H54 (cell line): ENCODE measurements around the gene ARSH.
"Not testable (repeated sequence)": the region's sequence is repeated elsewhere in the genome, so short reads cannot be mapped to it uniquely, and the experiment has no call there.

Experiments used
- DNase-seq: peaks from one replicate; pipeline ENCODE4 v3.0.0; 2011; ENCODE audit warnings: low spot score, mixed read lengths; ENCODE audit not compliant: insufficient read length
- FAIRE-seq: peaks from 3 replicates; lab custom pipeline; 2011; peaks lifted over from hg19 to GRCh38; lab: Jason Lieb, UNC
- POLR2A ChIP-seq: IDR thresholded peaks from 2 replicates; pipeline ENCODE4 v1.6.1; 2011; ENCODE audit warnings: low read depth, mild to moderate bottlenecking, low read length

The ARSH gene

DNA sequence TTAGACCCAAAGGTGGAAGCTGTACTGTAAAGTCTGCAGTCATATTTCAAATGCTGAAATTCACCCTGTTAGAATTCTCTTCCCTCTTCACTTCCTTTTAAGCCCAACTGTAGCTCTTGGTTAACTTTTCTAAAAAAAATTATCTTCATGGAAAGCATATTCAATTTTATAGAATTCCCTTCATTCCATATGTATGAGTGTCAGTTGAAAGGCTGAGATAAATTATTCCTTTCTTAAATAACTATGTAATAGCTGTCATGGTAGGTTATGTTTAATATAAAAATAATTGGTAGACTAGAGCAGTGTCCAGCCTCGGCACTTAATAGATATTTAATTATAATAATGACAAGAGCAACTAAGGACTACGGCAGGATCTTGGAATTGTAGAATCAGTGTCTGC lies 16.8 kb upstream of the ARSH start:
- FAIRE-seq (no peak), DNase-seq (no peak)
- TF ChIP-seq POLR2A: no peak

DNA sequence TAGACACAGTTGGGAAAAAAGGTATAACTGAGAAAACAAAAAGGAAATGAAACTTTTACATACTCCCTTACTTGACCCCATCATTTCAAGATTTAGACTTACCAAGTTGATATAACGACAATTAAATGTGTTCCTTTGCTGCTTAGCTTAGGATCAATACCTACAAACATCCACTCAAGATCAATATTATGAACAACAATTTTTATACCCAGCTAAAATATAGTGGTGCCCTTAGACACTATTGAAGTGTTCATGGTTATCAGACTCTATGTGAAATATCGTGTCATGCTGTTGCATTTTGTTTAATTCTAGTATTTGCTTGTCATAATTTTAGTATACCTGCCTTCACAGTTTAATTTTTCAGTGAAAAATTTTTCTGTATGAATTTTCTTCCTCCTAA lies 4.2 kb downstream of the ARSH start:
- TF ChIP-seq POLR2A: no peak

DNA sequence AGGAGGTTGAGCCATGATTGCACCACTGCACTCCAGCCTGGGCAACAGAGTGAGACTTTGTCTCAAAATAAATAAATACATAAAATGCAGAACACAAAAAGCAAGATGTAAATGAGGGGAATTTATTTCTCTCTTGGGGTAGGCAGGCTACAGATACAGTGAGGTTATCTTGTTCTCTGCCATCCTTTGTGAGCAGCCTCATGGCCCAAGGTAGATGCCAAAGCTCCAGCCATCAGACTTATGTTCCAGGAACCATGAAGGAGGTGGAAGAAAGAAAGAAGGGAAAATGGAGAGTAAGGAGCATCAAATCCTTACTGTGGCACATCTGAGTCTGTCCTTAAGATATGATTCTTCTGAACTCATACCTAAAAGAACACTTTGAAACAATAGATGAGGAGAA lies 11.1 kb downstream of the ARSH start:
- FAIRE-seq (no peak), DNase-seq (no peak)
- no peak for TF ChIP-seq POLR2A

More for the DNA sequence above, 4.2 kb downstream of the ARSH start:
- FAIRE-seq (no peak), DNase-seq (no peak)

DNA sequence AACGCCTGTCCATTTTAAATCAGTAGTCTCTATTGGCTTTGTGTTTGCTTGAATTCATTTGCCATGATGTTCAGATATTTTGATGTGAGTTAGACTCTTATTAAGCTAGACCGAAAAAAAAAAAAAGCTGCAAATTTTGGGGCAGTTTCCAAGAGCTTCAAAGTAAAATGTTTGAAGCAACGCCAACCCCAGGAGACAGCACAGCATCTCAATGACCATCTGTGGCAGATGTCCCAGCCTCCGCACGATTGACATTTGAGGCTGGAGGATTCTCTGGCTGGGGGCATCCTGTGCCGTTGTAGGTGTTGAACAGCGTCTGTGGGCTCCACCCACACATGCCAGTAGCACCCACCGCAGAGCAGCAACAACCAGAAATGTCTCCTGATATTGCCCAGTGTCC lies 17.8 kb downstream of the ARSH start:
- DNase-seq: no peak
- no peak for TF ChIP-seq POLR2A
- no peak for FAIRE-seq

DNA sequence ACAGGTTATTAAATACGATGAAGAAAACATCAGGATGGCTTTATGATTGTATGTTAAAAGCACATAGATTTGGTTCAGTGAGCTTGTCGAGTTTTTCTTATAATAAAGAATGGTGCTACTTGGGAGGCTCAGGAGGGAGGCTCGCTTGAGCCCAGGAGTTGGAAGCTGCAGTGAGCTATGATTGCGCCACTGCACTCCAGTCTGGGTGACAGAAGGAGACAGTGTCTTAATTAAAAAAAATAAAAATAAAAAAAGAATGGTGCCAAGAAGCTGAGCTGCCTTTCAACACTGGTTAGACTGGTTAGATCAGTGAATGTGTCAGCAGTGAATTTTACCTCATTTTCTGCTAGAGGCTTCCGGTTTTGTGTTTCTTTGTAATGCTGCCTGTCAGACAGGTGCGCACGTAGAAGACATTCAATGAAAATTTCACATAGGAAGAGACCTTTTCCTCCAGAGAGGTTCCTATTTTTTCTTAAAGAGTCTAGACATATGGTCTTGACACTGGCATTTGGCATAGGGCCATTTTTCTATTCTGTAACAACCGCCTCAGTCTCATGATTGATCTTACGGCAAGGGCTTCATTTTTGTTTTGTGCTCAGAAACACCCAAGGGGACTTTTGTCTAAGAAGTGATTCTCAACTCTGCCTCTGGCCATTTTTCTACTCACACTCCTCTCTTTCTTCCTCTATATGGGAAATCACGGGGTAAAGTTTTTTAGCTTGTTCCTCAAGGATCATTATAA lies 19.9 kb downstream of the ARSH start:
- no peak for TF ChIP-seq POLR2A
- DNase-seq (no peak), FAIRE-seq (no peak)

DNA sequence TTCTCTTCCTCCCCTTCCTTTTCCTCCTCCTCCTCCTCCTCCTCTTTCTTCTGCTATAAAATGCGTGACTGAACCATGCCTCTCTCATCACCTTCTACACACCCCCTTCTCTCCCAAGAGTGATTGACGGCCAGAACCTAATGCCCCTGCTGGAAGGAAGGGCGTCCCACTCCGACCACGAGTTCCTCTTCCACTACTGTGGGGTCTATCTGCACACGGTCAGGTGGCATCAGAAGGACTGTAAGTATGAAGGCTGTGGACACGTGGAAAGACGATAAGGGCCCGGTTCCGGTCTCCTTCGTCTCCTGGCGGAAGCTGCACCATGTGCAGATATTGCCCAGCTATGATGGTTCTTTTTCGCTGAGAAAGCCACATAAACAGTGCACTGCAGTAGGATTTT lies 22.8 kb downstream of the ARSH start:
- TF ChIP-seq POLR2A: no peak
- DNase-seq (no peak), FAIRE-seq (no peak)

DNA sequence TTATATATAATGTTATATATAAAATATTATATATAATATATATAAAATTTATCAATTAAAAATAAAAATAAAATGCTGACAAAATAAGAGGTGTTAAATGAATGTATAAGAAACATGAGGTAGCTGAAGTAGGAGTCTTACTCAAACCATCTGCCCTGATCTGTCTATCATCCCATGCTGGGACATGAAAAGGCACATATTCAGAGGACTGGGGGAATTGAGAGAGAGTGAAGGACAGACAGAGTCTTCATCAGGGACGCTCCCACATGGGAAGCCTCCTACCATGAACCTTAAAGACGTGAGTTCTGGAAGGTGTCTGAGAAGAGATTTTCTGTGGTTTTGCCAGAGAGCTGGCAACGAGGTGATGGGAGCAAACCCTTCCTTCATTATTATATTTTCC lies 30.9 kb downstream of the ARSH start:
- FAIRE-seq: no peak

DNA sequence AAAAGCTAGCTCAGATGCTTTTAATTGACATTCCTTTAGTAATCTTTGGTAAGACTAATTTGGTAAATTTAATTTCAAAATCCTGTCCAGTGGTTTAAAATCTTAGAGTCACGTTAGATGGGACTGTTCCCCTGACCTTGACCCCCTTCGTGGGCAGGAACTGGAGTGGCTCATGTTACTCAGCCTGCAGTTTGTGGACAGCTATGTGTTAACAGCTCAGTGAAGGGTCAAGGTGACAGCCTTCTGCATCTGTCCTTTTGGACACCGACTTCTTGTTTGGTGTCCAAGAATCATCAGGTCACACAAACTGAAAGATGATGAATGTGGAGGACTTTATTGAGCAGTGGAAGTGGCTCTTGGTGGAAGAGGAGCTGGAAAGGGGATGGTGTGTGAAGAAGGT lies 37.9 kb downstream of the ARSH start:
- no peak for FAIRE-seq
- DNase-seq: no peak

More for the DNA sequence above, 30.9 kb downstream of the ARSH start:
- TF ChIP-seq POLR2A: no peak
- no peak for DNase-seq

DNA sequence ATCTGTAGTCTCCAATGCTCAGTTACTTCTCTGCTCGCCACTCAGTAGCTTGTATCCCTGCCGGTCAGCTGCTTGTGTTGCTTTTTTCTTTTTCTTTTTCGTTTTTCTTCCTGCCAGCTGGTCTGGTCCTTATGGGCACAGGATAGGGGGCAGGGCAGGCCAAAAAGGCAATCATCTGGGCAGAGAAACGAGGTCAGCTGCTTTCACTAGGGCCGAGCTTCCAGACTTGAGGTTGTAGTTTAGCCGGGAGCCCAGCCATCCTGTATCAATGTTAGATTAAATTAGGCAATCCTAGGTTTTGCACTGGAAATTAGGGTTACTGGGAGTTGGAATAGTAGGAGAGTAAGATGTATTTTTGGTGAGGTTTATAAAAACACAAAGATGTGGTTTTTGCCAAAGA lies 38.3 kb downstream of the ARSH start:
- no peak for FAIRE-seq
- no peak for TF ChIP-seq POLR2A
- no peak for DNase-seq

More for the DNA sequence above, 37.9 kb downstream of the ARSH start:
- no peak for TF ChIP-seq POLR2A

DNA sequence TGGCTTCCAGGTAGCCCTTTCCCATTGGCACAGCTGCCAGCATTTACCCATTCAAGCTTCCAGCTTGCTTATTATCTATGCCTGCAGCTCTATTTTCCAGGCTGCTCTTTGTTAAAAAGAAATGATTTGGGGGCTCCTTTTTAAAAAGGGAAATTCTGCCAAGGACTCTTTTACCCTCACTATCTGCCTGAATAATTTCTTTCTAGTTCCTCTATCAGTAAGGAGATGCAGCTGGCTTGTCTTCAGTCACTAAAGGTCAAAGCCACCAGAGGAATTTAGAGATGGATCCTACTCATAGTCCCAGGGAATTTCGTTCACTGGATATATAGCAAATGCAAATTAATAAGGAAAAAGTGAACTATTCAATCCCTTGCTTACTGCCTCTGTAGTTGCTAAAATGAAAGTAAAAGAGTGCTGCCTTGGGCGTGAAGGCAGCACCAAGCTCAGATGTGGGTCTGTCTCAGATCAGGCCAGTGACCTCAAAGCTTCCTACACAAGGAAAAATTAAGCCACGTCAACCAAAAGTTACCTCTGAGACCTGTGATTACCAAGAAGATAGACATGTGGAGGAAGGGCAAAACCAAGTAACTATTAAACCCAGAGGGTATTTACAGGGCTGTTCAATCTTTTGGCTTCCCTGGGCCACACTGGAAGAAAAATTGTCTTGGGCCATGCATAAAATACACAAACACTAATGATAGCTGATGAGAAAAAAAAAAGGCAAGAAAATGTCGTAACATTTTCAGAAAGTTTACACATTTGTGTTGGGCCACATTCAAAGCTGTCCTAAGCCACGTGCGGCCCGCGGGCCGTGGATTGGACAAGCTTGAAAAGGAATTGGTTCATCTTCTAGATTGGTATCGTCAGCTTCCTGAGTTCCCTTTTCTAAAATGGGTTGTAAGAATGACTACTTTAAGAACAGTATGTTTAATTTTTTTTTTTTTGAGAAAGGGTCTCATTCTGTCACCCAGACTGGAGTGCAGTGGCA lies 40.2 kb downstream of the ARSH start:
- no peak for DNase-seq
- no peak for TF ChIP-seq POLR2A
- FAIRE-seq: no peak

DNA sequence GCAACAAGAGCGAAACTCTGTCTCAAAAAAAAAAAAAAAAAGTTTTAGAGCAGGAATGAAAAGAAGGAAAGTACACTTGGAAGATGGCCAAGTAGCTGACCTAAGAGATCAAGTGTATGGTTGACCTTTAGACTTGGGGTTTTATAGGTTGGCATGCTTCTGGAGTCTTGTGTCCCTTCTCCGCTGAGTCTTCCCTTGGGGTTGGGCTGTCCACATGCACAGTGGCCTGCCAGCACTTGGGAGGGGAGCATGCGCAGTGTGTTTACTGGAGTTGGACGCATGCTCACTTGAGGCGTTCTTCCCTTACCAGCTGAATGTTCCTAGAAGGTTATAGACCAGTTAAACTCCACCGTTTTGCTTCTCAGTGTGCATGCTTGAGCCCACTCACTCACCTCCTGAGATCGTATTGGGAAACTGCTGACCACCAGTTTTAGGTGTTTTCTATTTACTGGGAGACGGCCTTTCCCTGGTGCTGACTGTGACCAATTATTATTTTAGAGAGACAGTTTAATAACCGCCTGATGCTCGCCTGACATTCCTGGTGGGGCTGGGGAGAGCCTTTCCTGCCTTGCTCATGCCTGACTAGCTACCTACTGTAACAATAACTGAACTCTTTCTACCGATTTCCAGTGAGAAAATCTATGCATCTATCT lies 44.3 kb downstream of the ARSH start:
- not testable (repeated sequence) for DNase-seq, FAIRE-seq

DNA sequence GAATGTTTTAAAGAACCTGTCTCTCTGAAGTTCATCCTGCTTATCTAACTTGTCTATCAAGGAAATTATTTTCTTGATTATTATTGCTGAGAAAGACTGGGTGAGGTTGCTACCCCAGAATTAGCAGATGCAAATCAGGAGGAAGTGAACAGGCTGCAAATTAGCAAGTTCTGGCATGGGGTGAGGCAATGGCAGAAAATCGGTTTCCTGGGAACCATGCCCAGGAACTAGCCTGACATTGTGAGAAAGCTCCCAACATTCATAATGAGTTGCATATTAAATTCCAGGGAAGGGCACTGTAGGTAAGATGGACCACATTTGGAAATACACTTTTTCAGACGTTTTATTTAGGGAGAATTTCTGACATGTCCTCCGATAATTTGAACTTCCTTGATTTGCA lies 46.5 kb downstream of the ARSH start:
- TF ChIP-seq POLR2A: no peak
- DNase-seq (no peak), FAIRE-seq (no peak)

DNA sequence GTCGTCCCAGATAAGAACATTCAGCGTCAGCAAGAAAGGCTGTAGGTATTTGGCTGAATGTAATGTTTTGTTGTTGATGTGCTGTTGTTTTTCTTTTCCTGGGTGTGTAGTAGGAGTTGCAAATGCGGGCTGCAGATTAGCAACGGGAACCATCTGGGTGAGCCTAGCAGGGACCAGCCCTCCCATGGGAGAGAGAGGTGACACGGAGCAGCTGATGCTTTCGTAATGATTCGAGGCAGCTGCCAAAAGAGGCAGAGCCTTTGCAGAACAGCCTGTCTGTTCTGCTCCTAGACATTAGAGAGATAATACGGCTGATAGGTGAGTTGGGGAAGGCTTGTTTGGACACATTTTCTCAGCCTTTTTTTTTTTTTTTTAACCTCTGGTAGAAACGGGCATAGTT lies 60.2 kb downstream of the ARSH start:
- no peak for FAIRE-seq
- DNase-seq: no peak
- TF ChIP-seq POLR2A: no peak

DNA sequence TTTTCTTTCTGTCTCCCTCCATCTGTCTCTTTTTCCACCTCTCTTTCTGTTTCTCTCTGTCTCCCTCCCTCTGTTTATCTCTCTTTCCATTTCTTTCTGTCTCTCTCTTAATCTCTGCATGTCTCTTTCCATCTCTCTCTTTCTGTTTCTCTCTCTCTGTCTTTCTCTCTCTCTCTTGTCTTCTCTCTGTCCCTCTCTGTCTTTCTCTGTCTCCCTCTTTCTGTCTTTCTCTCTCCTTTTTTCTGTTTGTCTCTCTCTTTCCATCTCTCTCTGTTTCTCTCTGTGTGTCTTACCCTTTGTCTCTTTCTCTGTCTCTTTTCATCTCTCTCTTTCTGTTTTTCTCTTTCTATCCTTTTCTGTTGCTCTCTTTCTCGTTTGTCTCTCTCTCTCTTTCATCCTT lies 69.6 kb downstream of the ARSH start:
- DNase-seq (no peak), FAIRE-seq (no peak)
- TF ChIP-seq POLR2A: no peak
